WERI-Rb-1 (cell line): ENCODE measurements around the gene EVI5.
"Not testable (repeated sequence)": the region's sequence is repeated elsewhere in the genome, so short reads cannot be mapped to it uniquely, and the experiment has no call there.

ENCODE experiments used
- DNase-seq: peaks from one replicate; pipeline ENCODE4 v3.0.0-alpha.2; 2020
- H3K27ac ChIP-seq: fragments of 250-450 bp; sonication (Bioruptor Pico); 2 replicates; pipeline ENCODE4 v1.5.1; 2020; ENCODE audit warnings: mild to moderate bottlenecking, moderate library complexity
- H3K27me3 ChIP-seq: fragments of 250-450 bp; sonication (Bioruptor Pico); 2 replicates; pipeline ENCODE4 v1.5.1; 2021; ENCODE audit warnings: mild to moderate bottlenecking, low read depth, moderate library complexity; ENCODE audit not compliant: insufficient read depth, severe bottlenecking
- H3K36me3 ChIP-seq: fragments of 250-450 bp; sonication (Bioruptor Pico); 2 replicates; pipeline ENCODE4 v1.5.1; 2020; ENCODE audit warnings: mild to moderate bottlenecking, moderate library complexity
- H3K4me3 ChIP-seq: 2 replicates; pipeline ENCODE4 v1.5.1; 2011; ENCODE audit warnings: low read depth, mild to moderate bottlenecking, control low read depth, low read length
- H3K9me3 ChIP-seq: fragments of 250-450 bp; sonication (Bioruptor Pico); 2 replicates; pipeline ENCODE4 v1.5.1; 2021; ENCODE audit warnings: mild to moderate bottlenecking, moderate library complexity; ENCODE audit not compliant: severe bottlenecking
- CTCF ChIP-seq: IDR thresholded peaks from 2 replicates; pipeline ENCODE4 v1.5.1; 2011; ENCODE audit warnings: low read depth, mild to moderate bottlenecking, control low read depth, inconsistent platforms, low read length

Gene EVI5

DNA sequence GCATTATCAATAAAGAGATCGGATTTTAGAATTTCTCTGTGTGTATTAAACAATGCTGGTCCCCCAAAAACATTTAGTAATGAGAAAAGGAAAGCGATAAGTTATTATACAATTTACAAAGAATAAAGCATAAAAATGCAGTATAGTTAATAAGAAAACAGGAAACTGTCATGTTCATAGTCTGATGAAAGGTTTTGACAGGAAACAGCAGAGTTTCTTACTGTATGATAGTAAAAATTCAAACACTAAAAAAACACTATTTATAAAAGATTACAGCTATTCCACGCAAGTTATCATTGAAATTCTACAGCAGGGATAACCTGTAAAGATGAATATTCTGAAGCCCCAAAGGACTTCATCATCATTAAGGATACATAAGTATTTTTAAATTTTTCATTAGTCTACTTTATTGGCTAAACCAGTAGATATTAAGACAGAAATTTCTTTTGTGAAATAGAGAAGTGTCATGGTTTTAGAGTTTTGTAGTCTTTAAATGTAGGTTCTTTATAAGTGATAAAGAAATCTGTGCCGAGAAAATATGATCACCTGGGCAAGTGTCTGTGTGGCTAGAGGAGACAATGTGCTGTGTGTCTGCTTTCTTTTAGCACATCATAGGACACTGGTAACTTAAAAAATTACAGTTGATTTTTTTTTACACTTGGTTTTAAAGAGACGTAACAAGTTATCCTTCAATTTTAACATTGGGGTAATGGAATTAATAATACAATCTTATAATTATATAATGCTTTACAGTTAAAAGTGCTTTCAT is 248.5 kb downstream of the EVI5 start:
- Histone ChIP-seq H3K27ac (no peak overlapping the region), H3K9me3 (no peaks in the 10 kb centered on the region), H3K4me3 (no peak overlapping the region)

GRCh38 chr1:92532371-92532770 is 252.5 kb downstream of the EVI5 start:
- H3K27me3 ChIP-seq, H3K27ac ChIP-seq, DNase-seq, H3K4me3 ChIP-seq, H3K36me3 ChIP-seq, H3K9me3 ChIP-seq: not testable (repeated sequence)

More for the DNA sequence above, 248.5 kb downstream of the EVI5 start:
- DNase-seq: no peak
- Histone ChIP-seq H3K27me3 (no peaks in the 10 kb centered on the region), H3K36me3 (no peaks in the 10 kb centered on the region)
- no peak for TF ChIP-seq CTCF

DNA sequence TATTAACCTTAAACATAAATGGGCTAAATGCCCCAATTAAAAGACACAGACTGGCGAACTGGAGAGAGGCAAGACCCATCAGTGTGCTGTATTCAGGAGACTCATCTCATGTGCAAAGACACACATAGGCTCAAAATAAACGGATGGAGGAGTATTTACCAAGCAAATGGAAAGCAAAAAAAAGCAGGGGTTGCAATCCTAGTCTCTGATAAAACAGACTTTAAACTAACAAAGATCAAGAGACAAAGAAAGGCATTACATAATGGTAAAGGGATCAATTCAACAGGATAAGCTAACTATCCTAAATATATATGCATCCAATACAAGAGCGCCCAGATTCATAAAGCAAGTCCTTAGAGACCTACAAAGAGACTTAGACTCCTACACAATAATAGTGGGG is 253.0 kb downstream of the EVI5 start:
- not testable (repeated sequence) for H3K4me3 ChIP-seq, H3K27me3 ChIP-seq, H3K9me3 ChIP-seq, H3K27ac ChIP-seq, H3K36me3 ChIP-seq, DNase-seq

DNA sequence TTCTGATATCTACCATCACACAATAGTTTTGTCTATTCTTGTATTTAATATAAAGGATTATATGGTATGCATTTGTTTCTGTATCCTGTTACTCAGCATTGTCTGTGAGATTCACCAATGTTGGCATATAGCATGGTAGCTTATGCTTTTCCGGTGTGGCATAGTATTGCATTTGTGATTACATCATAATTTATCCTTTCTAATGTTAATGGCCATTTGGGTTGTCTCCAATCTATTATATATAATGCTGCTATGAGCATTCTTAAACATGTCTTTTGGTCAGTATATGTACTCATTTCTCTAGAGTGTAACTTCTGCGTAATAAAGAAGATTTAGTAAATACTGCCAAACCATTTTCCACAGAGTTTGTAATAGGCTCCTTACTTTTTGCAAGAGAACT is 257.2 kb downstream of the EVI5 start:
- Histone ChIP-seq H3K9me3 (no peaks in the 10 kb centered on the region), H3K27me3 (no peaks in the 10 kb centered on the region), H3K4me3 (no peak overlapping the region), H3K36me3 (peaks cover 2% of the 10 kb centered on the region), H3K27ac (no peak overlapping the region)
- DNase-seq: no peak
- no peak for TF ChIP-seq CTCF

DNA sequence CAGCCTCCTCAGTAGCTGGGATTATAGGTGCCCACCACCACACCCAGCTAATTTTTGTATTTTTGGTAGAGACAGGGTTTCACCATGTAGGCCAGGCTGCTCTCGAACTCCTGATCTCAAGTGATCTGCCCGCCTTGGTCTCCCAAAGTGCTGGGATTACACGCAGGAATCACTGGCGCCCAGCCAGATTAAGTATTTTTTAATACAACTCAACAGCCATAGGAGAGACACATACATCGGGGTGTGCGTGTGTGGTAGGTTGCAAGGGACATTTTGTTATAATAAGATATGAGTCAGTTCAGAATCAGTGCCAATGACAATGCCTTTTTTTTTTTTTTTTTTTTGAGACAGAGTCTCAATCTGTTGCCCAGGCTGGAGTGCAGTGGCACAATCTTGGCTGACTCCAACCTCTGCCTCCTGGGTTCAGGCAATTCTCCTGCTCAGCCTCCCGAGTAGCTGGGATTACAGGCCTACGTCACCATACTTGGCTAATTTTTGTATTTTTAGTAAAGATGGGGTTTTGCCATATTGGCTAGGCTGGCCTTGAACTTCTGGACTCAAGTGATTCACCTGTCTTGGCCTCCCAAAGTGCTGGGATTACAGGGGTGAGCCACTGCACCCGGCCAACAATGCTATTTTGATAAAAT is 259.8 kb downstream of the EVI5 start:
- H3K36me3 ChIP-seq, H3K4me3 ChIP-seq, DNase-seq, H3K27me3 ChIP-seq, H3K9me3 ChIP-seq, H3K27ac ChIP-seq: not testable (repeated sequence)

GRCh38 chr1:92519043-92519442 is 265.9 kb downstream of the EVI5 start:
- Histone ChIP-seq H3K27ac (no peak overlapping the region), H3K4me3 (no peak overlapping the region), H3K36me3 (no peaks in the 10 kb centered on the region), H3K27me3 (no peaks in the 10 kb centered on the region), H3K9me3 (no peaks in the 10 kb centered on the region)
- no peak for TF ChIP-seq CTCF
- DNase-seq: no peak

- no peaks in the 10 kb centered on the region for H3K36me3 ChIP-seq
- no peak for TF ChIP-seq CTCF
- no peak overlapping the region for H3K27ac ChIP-seq
- no peaks in the 10 kb centered on the region for H3K9me3 ChIP-seq
- H3K27me3 ChIP-seq: no peaks in the 10 kb centered on the region
- no peak overlapping the region for H3K4me3 ChIP-seq
- DNase-seq: no peak
Measured at GRCh38 chr1:92516574-92516973, 268.3 kb downstream of the EVI5 start.
